ENCODE data around the gene DNAL1. TPM values are rescaled to one million over a fixed set of nuclear protein-coding genes. Genes with fewer than 3 reads are reported as not detected.

Gene DNAL1
- total and polyA plus RNA-seq, 2 of the 13 experiments (the other 11 are each of a cell fraction or from before 2014, with no cell fraction given) = 1.4 to 13.3 TPM

GRCh38 chr14:73713803-73714655 lies 69.2 kb downstream of the DNAL1 start, which contains the start of gene PNMA1 (continued):
- no peak for TF ChIP-seq ZNF407 (CRISPR knock-in tag; IDR thresholded peaks at IDR 0.05; ENCODE audit: not compliant biosample characterization)
- no peak for TF ChIP-seq ZNF703 (CRISPR knock-in tag; IDR thresholded peaks at IDR 0.05; ENCODE audit: borderline replicate concordance)
- no peak for TF ChIP-seq ARID2 (CRISPR knock-in tag; IDR thresholded peaks at IDR 0.05; ENCODE audit: borderline replicate concordance)
- TF ChIP-seq ZNF790 (CRISPR knock-in tag; IDR thresholded peaks at IDR 0.05; ENCODE audit: borderline replicate concordance) = peak; percentile 74; the same call in 1 of the 2 replicates
- peak; percentile 75; the same call in 1 of the 2 replicates for TF ChIP-seq NFAT5 (CRISPR knock-in tag; IDR thresholded peaks at IDR 0.05)
- no peak for TF ChIP-seq JARID2 (CRISPR knock-in tag; IDR thresholded peaks at IDR 0.05; ENCODE audit: insufficient replicate concordance)
- peak; percentile 32; the same call in 1 of the 2 replicates for TF ChIP-seq ZGPAT (CRISPR knock-in tag; IDR thresholded peaks at IDR 0.05)
- no peak for TF ChIP-seq PTBP1 (IDR thresholded peaks at IDR 0.05; ENCODE audit: low read depth, low read length, poor library complexity, severe bottlenecking)
- TF ChIP-seq PAWR (CRISPR knock-in tag; IDR thresholded peaks at IDR 0.05; ENCODE audit: borderline replicate concordance) = no peak
- no peak for TF ChIP-seq ZNF282 (IDR thresholded peaks at IDR 0.05; ENCODE audit: partially characterized antibody)
- TF ChIP-seq ZNF256 (CRISPR knock-in tag; conservative IDR thresholded peaks at IDR 0.05) = no peak

All from HepG2 (cell line).